Smooth muscle cell (in vitro differentiated cells): Measurements from ENCODE around the gene RHOBTB3. TPM values are rescaled to one million over a fixed set of nuclear protein-coding genes. Genes with fewer than 3 reads are reported as not detected.

Experiments used
- DNase-seq: peaks from one replicate; lab custom pipeline; 2025; ENCODE audit not compliant: unreplicated experiment; lab: John Stamatoyannopoulos, UW
- H2AFZ ChIP-seq: fragments of 200-600 bp; sonication (generic); 2 replicates; pipeline ENCODE4 v1.6.0; 2016; ENCODE audit warnings: antibody characterized with exemption, low read depth, mild to moderate bottlenecking
- H3F3A ChIP-seq: fragments of 200-600 bp; sonication (generic); 2 replicates; pipeline ENCODE4 v1.6.0; 2017; ENCODE audit warnings: antibody characterized with exemption, low read depth
- H3K27ac ChIP-seq: fragments of 200-600 bp; sonication (generic); 2 replicates; pipeline ENCODE4 v1.5.1; 2016; ENCODE audit warnings: low read depth, mild to moderate bottlenecking
- H3K27me3 ChIP-seq: fragments of 200-600 bp; sonication (generic); 2 replicates; pipeline ENCODE4 v1.6.1; 2016; ENCODE audit warnings: low read depth, mild to moderate bottlenecking
- H3K36me3 ChIP-seq: fragments of 200-600 bp; sonication (generic); 2 replicates; pipeline ENCODE4 v1.5.1; 2016; ENCODE audit warnings: low read depth
- H3K4me1 ChIP-seq: fragments of 200-600 bp; sonication (generic); 2 replicates; pipeline ENCODE4 v1.5.1; 2016; ENCODE audit warnings: low read depth
- H3K4me2 ChIP-seq: fragments of 200-600 bp; sonication (generic); 2 replicates; pipeline ENCODE4 v1.6.0; 2016; ENCODE audit warnings: mild to moderate bottlenecking
- H3K4me3 ChIP-seq: fragments of 200-600 bp; sonication (generic); 2 replicates; pipeline ENCODE4 v1.5.1; 2016; ENCODE audit warnings: mild to moderate bottlenecking
- H3K79me2 ChIP-seq: fragments of 200-600 bp; sonication (generic); 2 replicates; pipeline ENCODE4 v1.6.0; 2016; ENCODE audit warnings: low read depth, mild to moderate bottlenecking
- H3K9ac ChIP-seq: fragments of 200-600 bp; sonication (generic); 2 replicates; pipeline ENCODE4 v1.6.0; 2016; ENCODE audit warnings: low read depth
- H3K9me3 ChIP-seq: fragments of 200-600 bp; sonication (generic); replicated peaks from 2 replicates; pipeline ENCODE4 v1.5.1; 2016; ENCODE audit warnings: low read depth
- H4K20me1 ChIP-seq: fragments of 200-600 bp; sonication (generic); 2 replicates; pipeline ENCODE4 v1.6.0; 2016; ENCODE audit warnings: low read depth
- CTCF ChIP-seq: fragments of 200-600 bp; sonication (generic); IDR thresholded peaks from 2 replicates; pipeline ENCODE4 v1.5.1; 2017; ENCODE audit warnings: borderline replicate concordance, mild to moderate bottlenecking, antibody characterized with exemption; ENCODE audit not compliant: insufficient read depth, poor library complexity, severe bottlenecking
- WGBS: methylation state at CpG from one replicate; pipeline ENCODE4 v1.1.7; 2016; ENCODE audit warnings: low lambda C conversion rate; 5-methylcytosine and 5-hydroxymethylcytosine counted together
- polyA plus RNA-seq: library from polyadenylated mRNA; unstranded; fragments of >200 nt; fragmentation: Nextera tagmentation; extraction: Ambion mirVana; gene quantifications from 2 replicates; pipeline ENCODE4 v1.2.1, GENCODE V29; 2016
- total RNA-seq: library from RNA; depleted of rRNA; stranded (reverse); fragments of >200 nt; gene quantifications from 2 replicates; pipeline ENCODE4 v1.2.3, GENCODE V29; 2014

Gene RHOBTB3
- total and polyA plus RNA-seq, 2 experiments from 2014 or later: 127 to 213 TPM

- Histone ChIP-seq H3K4me3 (no peak overlapping the region), H3K27me3 (no peaks in the 10 kb centered on the region), H3K4me1 (no peaks in the 10 kb centered on the region), H3K79me2 (peaks cover 74% of the 10 kb centered on the region), H3K9me3 (no peaks in the 10 kb centered on the region), H3K27ac (no peak overlapping the region), H3K36me3 (peaks cover 24% of the 10 kb centered on the region), H2AFZ (no peak overlapping the region), H3K4me2 (no peak overlapping the region), H4K20me1 (peaks cover 19% of the 10 kb centered on the region), H3F3A (no peaks in the 10 kb centered on the region), H3K9ac (no peak overlapping the region)
- TF ChIP-seq CTCF: no peak
- DNase-seq: no peak
- WGBS: 57% methylated on average over 2 of the region's 2 CpGs
Observed at GRCh38 chr5:95743232-95743631, 12.1 kb downstream of the RHOBTB3 start.

GRCh38 chr5:95743877-95744276 lies 12.7 kb downstream of the RHOBTB3 start:
- H2AFZ ChIP-seq: no peak overlapping the region
- no peak overlapping the region for H3K4me2 ChIP-seq
- no peak for TF ChIP-seq CTCF
- no peaks in the 10 kb centered on the region for H3K4me1 ChIP-seq
- H3K79me2 ChIP-seq: peaks cover 74% of the 10 kb centered on the region
- H3K27me3 ChIP-seq: no peaks in the 10 kb centered on the region
- H3F3A ChIP-seq: no peaks in the 10 kb centered on the region
- peaks cover 24% of the 10 kb centered on the region for H3K36me3 ChIP-seq
- H3K9me3 ChIP-seq: no peaks in the 10 kb centered on the region
- H4K20me1 ChIP-seq: peaks cover 25% of the 10 kb centered on the region
- no peak for DNase-seq
- H3K4me3 ChIP-seq: no peak overlapping the region
- WGBS: 100% methylated on average over 1 of the region's 1 CpG
- no peak overlapping the region for H3K27ac ChIP-seq
- H3K9ac ChIP-seq: no peak overlapping the region

- DNase-seq: no peak
- Histone ChIP-seq H3K4me2 (no peak overlapping the region), H3K4me3 (no peak overlapping the region), H3K27me3 (no peaks in the 10 kb centered on the region), H3K9me3 (no peaks in the 10 kb centered on the region), H3K27ac (no peak overlapping the region), H2AFZ (no peak overlapping the region), H3F3A (no peaks in the 10 kb centered on the region), H3K79me2 (peaks cover 80% of the 10 kb centered on the region), H3K9ac (no peak overlapping the region), H3K4me1 (no peaks in the 10 kb centered on the region), H3K36me3 (peaks cover 20% of the 10 kb centered on the region), H4K20me1 (peaks cover 37% of the 10 kb centered on the region)
- no peak for TF ChIP-seq CTCF
Observed at GRCh38 chr5:95746194-95746593, 15.1 kb downstream of the RHOBTB3 start.
